H1 (cell line): Measurements from ENCODE around the gene MCF2L2. TPM values are rescaled to one million over a fixed set of nuclear protein-coding genes. Genes with fewer than 3 reads are reported as not detected.

Experiments used
- CTCF ChIA-PET: fragments of 300-600 bp; sonication (Branson Sonifier 250); formaldehyde crosslinking; loops from one replicate; lab custom pipeline; 2021; ENCODE audit not compliant: partially characterized antibody; lab: Charles Lee
- POLR2A ChIA-PET: fragments of 300-600 bp; sonication (Branson Sonifier 250); formaldehyde crosslinking; loops from one replicate; lab custom pipeline; 2021; ENCODE audit warnings: inconsistent platforms; ENCODE audit not compliant: partially characterized antibody; lab: Charles Lee
- DNase-seq, 2 experiments: peaks; one replicate each; pipeline versions ENCODE4 v3.0.0 to v3.0.0-alpha.2; 2010 to 2022; ENCODE audit warnings: low spot score in 2 of 2, low read depth in 1 of 2, mixed read lengths in 1 of 2
- FAIRE-seq: peaks from 2 replicates; lab custom pipeline; 2011; peaks lifted over from hg19 to GRCh38; lab: Jason Lieb, UNC
- H2AFZ ChIP-seq: 2 replicates; pipeline ENCODE4 v1.8.1; 2012; ENCODE audit warnings: low read length, inconsistent platforms
- H2AK5ac ChIP-seq: 2 replicates; pipeline ENCODE4 v1.6.1; 2013; ENCODE audit warnings: low read depth, low read length
- H2BK120ac ChIP-seq: replicated peaks from 2 replicates; pipeline ENCODE3; 2013; ENCODE audit warnings: low read depth, low read length, inconsistent platforms
- H2BK12ac ChIP-seq: 2 replicates; pipeline ENCODE4 v1.6.1; 2013; ENCODE audit warnings: low read depth, low read length
- H2BK15ac ChIP-seq: 2 replicates; pipeline ENCODE4 v1.6.1; 2013; ENCODE audit warnings: low read length
- H2BK20ac ChIP-seq: 2 replicates; pipeline ENCODE4 v1.6.1; 2013; ENCODE audit warnings: low read length
- H2BK5ac ChIP-seq: 2 replicates; pipeline ENCODE4 v1.6.1; 2013; ENCODE audit warnings: low read depth, low read length
- H3K14ac ChIP-seq: 2 replicates; pipeline ENCODE4 v1.6.1; 2013; ENCODE audit warnings: inconsistent platforms; ENCODE audit not compliant: insufficient read length
- H3K18ac ChIP-seq: 2 replicates; pipeline ENCODE4 v1.6.1; 2013; ENCODE audit warnings: low read length; ENCODE audit errors: extremely low read depth
- H3K23ac ChIP-seq: 2 replicates; pipeline ENCODE4 v1.6.1; 2013; ENCODE audit warnings: inconsistent platforms; ENCODE audit not compliant: insufficient read length
- H3K23me2 ChIP-seq: 2 replicates; pipeline ENCODE4 v1.6.1; 2013; ENCODE audit warnings: low read depth, low read length
- H3K27ac ChIP-seq: 2 replicates; pipeline ENCODE4 v1.6.1; 2011; ENCODE audit warnings: low read depth, low read length, inconsistent platforms
- H3K27me3 ChIP-seq, 4 experiments: replicated peaks in 1 of 4; 1 replicate in 1 of 4; 2 replicates in 3 of 4; pipeline versions ENCODE4 v1.6.1 to v1.8.1; 2011 to 2013; ENCODE audit warnings: low read length in 3 of 4, mild to moderate bottlenecking in 3 of 4, inconsistent platforms in 2 of 4, mixed read lengths in 2 of 4, moderate library complexity in 1 of 4; ENCODE audit not compliant: control insufficient read depth in 3 of 4, insufficient read depth in 3 of 4; ENCODE audit errors: extremely low read depth in 1 of 4
- H3K36me3 ChIP-seq, 4 experiments: 2 replicates each; pipeline versions ENCODE4 v1.6.1 to v1.8.1; 2011 to 2013; ENCODE audit warnings: mild to moderate bottlenecking in 4 of 4, low read length in 3 of 4, moderate library complexity in 2 of 4, control low read depth in 1 of 4, inconsistent platforms in 1 of 4; ENCODE audit not compliant: insufficient read depth in 4 of 4, control insufficient read depth in 2 of 4
- H3K4ac ChIP-seq: replicated peaks from 2 replicates; pipeline ENCODE3; 2013; ENCODE audit warnings: low read length, low read depth, mixed read lengths, inconsistent platforms; ENCODE audit not compliant: insufficient read length
- H3K4me1 ChIP-seq, 4 experiments: replicated peaks in 1 of 4; 1 replicate in 1 of 4; 2 replicates in 3 of 4; pipeline versions ENCODE4 v1.6.1 to v1.8.1; 2011 to 2013; ENCODE audit warnings: low read length in 3 of 4, inconsistent platforms in 2 of 4, mixed read lengths in 1 of 4; ENCODE audit not compliant: insufficient read depth in 4 of 4, control insufficient read depth in 3 of 4
- H3K4me2 ChIP-seq, 2 experiments: 2 replicates each; pipeline versions ENCODE4 v1.6.1 to v1.8.1; 2011 to 2013; ENCODE audit warnings: low read depth in 2 of 2, low read length in 2 of 2, control low read depth in 1 of 2, inconsistent platforms in 1 of 2, mild to moderate bottlenecking in 1 of 2; ENCODE audit not compliant: insufficient read depth in 1 of 2
- H3K4me3 ChIP-seq, 4 experiments: fragments of 200-600, 300-600 bp in 1 of 4; sonication (generic), shearing (Covaris generic), sonication (Bioruptor Twin) in 1 of 4; 2 replicates each; pipeline versions ENCODE4 v1.5.1 to v1.8.1; 2011 to 2016; ENCODE audit warnings: low read length in 4 of 4, low read depth in 3 of 4, control low read depth in 2 of 4, inconsistent platforms in 2 of 4, mild to moderate bottlenecking in 2 of 4, mixed read lengths in 1 of 4, moderate library complexity in 1 of 4; ENCODE audit not compliant: insufficient read depth in 2 of 4; ENCODE audit errors: extremely low read depth in 1 of 4
- H3K56ac ChIP-seq: replicated peaks from 2 replicates; pipeline ENCODE3; 2013; ENCODE audit warnings: low read depth, mild to moderate bottlenecking, mixed read lengths, low read length, inconsistent platforms; ENCODE audit not compliant: insufficient read length
- H3K79me1 ChIP-seq: 2 replicates; pipeline ENCODE4 v1.6.1; 2013; ENCODE audit warnings: low read depth, low read length, control low read depth
- H3K79me2 ChIP-seq, 2 experiments: 2 replicates each; pipeline versions ENCODE4 v1.6.1 to v1.8.1; 2012 to 2013; ENCODE audit warnings: low read length in 2 of 2, mild to moderate bottlenecking in 2 of 2, inconsistent platforms in 1 of 2; ENCODE audit not compliant: insufficient read depth in 2 of 2, control insufficient read depth in 1 of 2
- H3K9ac ChIP-seq, 4 experiments: replicated peaks in 1 of 4; 1 replicate in 1 of 4; 2 replicates in 3 of 4; pipeline versions ENCODE4 v1.6.1 to v1.8.1; 2011 to 2013; ENCODE audit warnings: low read depth in 3 of 4, low read length in 3 of 4, control low read depth in 2 of 4, mild to moderate bottlenecking in 2 of 4, moderate library complexity in 2 of 4, inconsistent platforms in 1 of 4; ENCODE audit errors: extremely low read depth in 1 of 4
- H3K9me3 ChIP-seq, 2 experiments: 2 replicates each; pipeline versions ENCODE4 v1.6.1 to v1.8.1; 2012 to 2013; ENCODE audit warnings: mild to moderate bottlenecking in 2 of 2, moderate library complexity in 2 of 2, control low read depth in 1 of 2, inconsistent platforms in 1 of 2, low read depth in 1 of 2, low read length in 1 of 2, mixed read lengths in 1 of 2; ENCODE audit not compliant: insufficient read depth in 2 of 2
- H4K20me1 ChIP-seq, 2 experiments: replicated peaks in 1 of 2; 2 replicates each; pipeline versions ENCODE3 to v1.8.1; 2011 to 2013; ENCODE audit warnings: inconsistent platforms in 2 of 2, low read length in 2 of 2, mild to moderate bottlenecking in 1 of 2; ENCODE audit not compliant: insufficient read depth in 2 of 2, control insufficient read depth in 1 of 2
- H4K5ac ChIP-seq: 2 replicates; pipeline ENCODE4 v1.6.1; 2013; ENCODE audit warnings: low read length, low read depth, mixed read lengths, inconsistent platforms; ENCODE audit not compliant: insufficient read length
- H4K8ac ChIP-seq: 2 replicates; pipeline ENCODE4 v1.8.0; 2013; ENCODE audit warnings: mild to moderate bottlenecking, moderate library complexity, low read length, inconsistent platforms; ENCODE audit not compliant: insufficient read depth; ENCODE audit errors: extremely low read depth
- H4K91ac ChIP-seq: replicated peaks from 2 replicates; pipeline ENCODE3; 2013; ENCODE audit warnings: low read length, mixed read lengths, inconsistent platforms; ENCODE audit not compliant: insufficient read length
- CHD1 ChIP-seq: IDR thresholded peaks from 2 replicates; pipeline ENCODE4 v1.6.1; 2012; ENCODE audit warnings: low read depth, low read length, improper control_type of control experiment
- CHD2 ChIP-seq: IDR thresholded peaks from 2 replicates; pipeline ENCODE4 v1.6.1; 2012; ENCODE audit warnings: low read length, improper control_type of control experiment
- EGR1 ChIP-seq: IDR thresholded peaks from 2 replicates; pipeline ENCODE4 v1.6.1; 2011; ENCODE audit warnings: low read depth, low read length, borderline replicate concordance
- EP300 ChIP-seq, 2 experiments: IDR thresholded peaks; 1 replicate in 1 of 2; 2 replicates in 1 of 2; pipeline ENCODE4 v1.6.1; 2011 to 2012; ENCODE audit warnings: low read depth in 2 of 2, low read length in 2 of 2, mild to moderate bottlenecking in 2 of 2, borderline replicate concordance in 1 of 2, inconsistent platforms in 1 of 2, moderate library complexity in 1 of 2
- EZH2 ChIP-seq: fragments of 200-600 bp; sonication (generic); IDR thresholded peaks from 2 replicates; pipeline ENCODE4 v1.7.1; 2012; ENCODE audit warnings: low read depth, mild to moderate bottlenecking, moderate library complexity, low read length, inconsistent platforms; ENCODE audit not compliant: severe bottlenecking
- HDAC6 ChIP-seq: IDR thresholded peaks from one replicate; pipeline ENCODE4 v1.7.1; 2012; ENCODE audit warnings: low read depth, mild to moderate bottlenecking, inconsistent platforms, low read length, moderate library complexity
- NRF1 ChIP-seq: IDR thresholded peaks from 2 replicates; pipeline ENCODE4 v1.6.1; 2011; ENCODE audit warnings: mild to moderate bottlenecking, low read depth, low read length, improper control_type of control experiment
- RNF2 ChIP-seq: fragments of 200-900, 300-1000 bp; sonication (generic); IDR thresholded peaks from 2 replicates; pipeline ENCODE4 v1.7.1; 2016; ENCODE audit warnings: borderline replicate concordance, low read depth, mild to moderate bottlenecking, antibody characterized with exemption, low read length; ENCODE audit not compliant: poor library complexity, severe bottlenecking; ENCODE audit errors: missing control alignments
- SIRT6 ChIP-seq: IDR thresholded peaks from one replicate; pipeline ENCODE4 v1.7.1; 2012; ENCODE audit warnings: low read length, inconsistent platforms
- SIX5 ChIP-seq: IDR thresholded peaks from 2 replicates; pipeline ENCODE4 v1.6.1; 2011; ENCODE audit warnings: mild to moderate bottlenecking, low read depth, low read length
- SP2 ChIP-seq: IDR thresholded peaks from 2 replicates; pipeline ENCODE4 v1.6.1; 2012; ENCODE audit warnings: mild to moderate bottlenecking, low read length, inconsistent platforms
- TCF12 ChIP-seq: IDR thresholded peaks from 2 replicates; pipeline ENCODE4 v1.6.1; 2011; ENCODE audit warnings: low read depth, mild to moderate bottlenecking, low read length
- TEAD4 ChIP-seq: IDR thresholded peaks from 2 replicates; pipeline ENCODE4 v1.6.1; 2012; ENCODE audit warnings: low read depth, low read length, inconsistent platforms, mixed read lengths
- YY1 ChIP-seq: IDR thresholded peaks from 2 replicates; pipeline ENCODE4 v1.6.1; 2011; ENCODE audit warnings: low read depth, mild to moderate bottlenecking, low read length
- WGBS, 2 experiments: shearing (Covaris generic) in 1 of 2; methylation state at CpG; one replicate each; pipeline versions ENCODE4 v1.1.6 to v1.1.7; 2013 to 2015; ENCODE audit warnings: low lambda C conversion rate in 2 of 2, mixed read lengths in 2 of 2, inconsistent platforms in 1 of 2, low coverage in 1 of 2, missing lambda C conversion rate in 1 of 2; ENCODE audit not compliant: insufficient replicate concordance in 2 of 2, insufficient coverage in 1 of 2, insufficient read length in 1 of 2; ENCODE audit errors: extremely low coverage in 1 of 2, missing lambda C conversion rate in 1 of 2; 5-methylcytosine and 5-hydroxymethylcytosine counted together
- polyA plus RNA-seq, 7 experiments: library from polyadenylated mRNA; depleted of rRNA in 3 of 7; stranded (reverse) in 5 of 7; unstranded in 2 of 7; fragments of >200 nt in 5 of 7; fragments of 200-250 nt in 2 of 7; gene quantifications; 1 replicate in 5 of 7; 2 replicates in 1 of 7; 4 replicates in 1 of 7; pipeline versions ENCODE4 v1.2.1 to v1.2.3, GENCODE V29; 2011 to 2013; ENCODE audit warnings: missing spikeins in 2 of 7, mixed read lengths in 2 of 7
- total RNA-seq: library from RNA; stranded (reverse); fragmentation: NEBNext Ultra II Directional; extraction: Animal tissue kit (Norgen Biotek cat#: 25700); gene quantifications from 2 replicates; pipeline ENCODE4 v1.2.1, GENCODE V29; 2021

The MCF2L2 gene
- total and polyA plus RNA-seq, 2 of the 8 experiments (the other 6 are each of a cell fraction or from before 2014, with no cell fraction given), result 4.1 to 13.7 TPM

DNA sequence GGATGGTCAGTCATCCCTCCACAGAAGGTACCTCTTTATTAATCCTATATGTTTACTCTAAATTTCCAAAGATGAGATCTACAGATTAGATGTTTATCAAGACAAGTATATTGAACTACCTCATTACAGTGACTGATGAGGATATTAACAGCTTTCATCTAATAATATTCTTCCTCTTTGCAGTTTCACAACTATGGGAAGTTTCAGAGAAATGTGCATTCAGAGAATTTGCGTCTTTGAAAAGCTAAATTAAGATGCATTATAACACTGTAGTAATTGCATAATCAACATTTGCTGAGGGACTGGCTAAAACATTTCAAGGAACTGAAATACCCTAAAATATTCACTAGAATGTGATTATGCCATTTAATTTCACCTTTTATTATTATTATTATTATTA is 46.7 kb downstream of the MCF2L2 start:
- H3K4me2 ChIP-seq, result no peak overlapping the region
- H2BK20ac ChIP-seq, result no peak overlapping the region
- H3K36me3 ChIP-seq, result peaks cover 0 to 3% (median 1%) of the 10 kb centered on the region in 4 experiments; a peak in 3 of 8 replicates
- H3K27ac ChIP-seq, result no peak overlapping the region
- no peak overlapping the region for H2AK5ac ChIP-seq
- H3K27me3 ChIP-seq, result no peaks in the 10 kb centered on the region
- H2BK15ac ChIP-seq, result no peak overlapping the region
- H3K4me3 ChIP-seq, result no peak overlapping the region
- ChIA-PET POLR2A (interaction anchor here (1.0 to 1.4 kb wide), 2 partner anchors 203 to 259 kb away, joined by 3 to 5 read pairs; no protein-coding TSS in a partner anchor), CTCF (interaction anchor here (0.5 to 9.3 kb wide), 33 partner anchors 8 to 524 kb away, joined by 3 to 222 read pairs (median 4); no protein-coding TSS in a partner anchor)
- no peak overlapping the region for H3K18ac ChIP-seq
- no peak overlapping the region for H4K8ac ChIP-seq
- H4K5ac ChIP-seq, result no peak overlapping the region
- H2BK5ac ChIP-seq, result no peak overlapping the region
- no peak overlapping the region for H3K56ac ChIP-seq
- no peak for FAIRE-seq
- no peak overlapping the region for H2BK12ac ChIP-seq
- H3K4me1 ChIP-seq, result peaks cover 0 to 16% (median 4%) of the 10 kb centered on the region in 4 experiments; a peak in 3 of 7 replicates
- no peaks in the 10 kb centered on the region for H4K20me1 ChIP-seq
- no peak overlapping the region for H3K4ac ChIP-seq
- no peaks in the 10 kb centered on the region for H3K23me2 ChIP-seq
- no peak for DNase-seq
- H3K79me2 ChIP-seq, result no peaks in the 10 kb centered on the region
- no peak overlapping the region for H2BK120ac ChIP-seq
- H3K9me3 ChIP-seq, result no peaks in the 10 kb centered on the region
- no peak overlapping the region for H3K14ac ChIP-seq
- WGBS, 2 experiments, result 86% methylated on average over 1 of the region's 1 CpG; no CpG with 5 or more reads in 1 of the 2 experiments
- H2AFZ ChIP-seq, result no peak overlapping the region
- H4K91ac ChIP-seq, result no peak overlapping the region
- no peaks in the 10 kb centered on the region for H3K79me1 ChIP-seq
- H3K9ac ChIP-seq, result no peak overlapping the region
- no peak overlapping the region for H3K23ac ChIP-seq
- no peak for TF ChIP-seq CHD2
- TF ChIP-seq EP300 (IDR thresholded peaks at IDR 0.05; ENCODE audit: borderline replicate concordance in 1 of 2, low read depth in 2 of 2, low read length in 2 of 2), result no peak
- no peak for TF ChIP-seq SIRT6
- no peak for TF ChIP-seq EZH2
- no peak for TF ChIP-seq SIX5
- TF ChIP-seq SP2, result no peak
- TF ChIP-seq NRF1, result no peak
- no peak for TF ChIP-seq EGR1
- TF ChIP-seq TCF12, result no peak
- no peak for TF ChIP-seq YY1
- no peak for TF ChIP-seq CHD1
- no peak for TF ChIP-seq HDAC6
- no peak for TF ChIP-seq RNF2
- TF ChIP-seq TEAD4, result no peak
